ENCODE data around the gene CCDC187.

The CCDC187 gene

GRCh38 chr9:136297016-136297691 lies 6.7 kb downstream of the CCDC187 start:
- no peak for DNase-seq

- no peak for DNase-seq
These were observed 7.4 kb downstream of the CCDC187 start for GRCh38 chr9:136296434-136297015.

GRCh38 chr9:136295542-136296433 lies 8.1 kb downstream of the CCDC187 start:
- no peak for DNase-seq

- DNase-seq, result no peak
These were observed 8.8 kb downstream of the CCDC187 start for GRCh38 chr9:136295055-136295454.

- DNase-seq, result no peak
These were observed 9.5 kb downstream of the CCDC187 start for GRCh38 chr9:136294437-136294836.

- no peak for DNase-seq
These were observed 10.3 kb downstream of the CCDC187 start for GRCh38 chr9:136293476-136294077.

GRCh38 chr9:136292591-136293448 lies 11.1 kb downstream of the CCDC187 start:
- DNase-seq, result no peak

GRCh38 chr9:136292026-136292538 lies 11.8 kb downstream of the CCDC187 start:
- no peak for DNase-seq

- no peak for DNase-seq
These were observed 12.4 kb downstream of the CCDC187 start for GRCh38 chr9:136291306-136292025.

GRCh38 chr9:136290508-136291000 lies 13.3 kb downstream of the CCDC187 start:
- no peak for DNase-seq

GRCh38 chr9:136289651-136290507 lies 14.0 kb downstream of the CCDC187 start:
- no peak for DNase-seq

GRCh38 chr9:136287960-136288753 lies 15.7 kb downstream of the CCDC187 start:
- no peak for DNase-seq

- DNase-seq, result no peak
These were observed 16.9 kb downstream of the CCDC187 start for GRCh38 chr9:136286987-136287379.

- DNase-seq, result no peak
These were observed 17.4 kb downstream of the CCDC187 start for GRCh38 chr9:136286359-136286986.

- no peak for DNase-seq
These were observed 18.2 kb downstream of the CCDC187 start for GRCh38 chr9:136285501-136286358.

- no peak for DNase-seq
These were observed 18.9 kb downstream of the CCDC187 start for GRCh38 chr9:136284951-136285350.

- no peak for DNase-seq
These were observed 19.6 kb downstream of the CCDC187 start for GRCh38 chr9:136284311-136284710.

All from cortex of kidney (tissue), 1 donor.